ENCODE measurements around the gene ST7. TPM values are rescaled to one million over a fixed set of nuclear protein-coding genes. Genes with fewer than 3 reads are reported as not detected.
"Not testable (repeated sequence)": the region's sequence is repeated elsewhere in the genome, so short reads cannot be mapped to it uniquely, and the experiment has no call there.

ST7 gene
- polyA plus RNA-seq, 2 of the 4 experiments (the other 2 are of a cell fraction) = 16.2 to 26.0 TPM

DNA sequence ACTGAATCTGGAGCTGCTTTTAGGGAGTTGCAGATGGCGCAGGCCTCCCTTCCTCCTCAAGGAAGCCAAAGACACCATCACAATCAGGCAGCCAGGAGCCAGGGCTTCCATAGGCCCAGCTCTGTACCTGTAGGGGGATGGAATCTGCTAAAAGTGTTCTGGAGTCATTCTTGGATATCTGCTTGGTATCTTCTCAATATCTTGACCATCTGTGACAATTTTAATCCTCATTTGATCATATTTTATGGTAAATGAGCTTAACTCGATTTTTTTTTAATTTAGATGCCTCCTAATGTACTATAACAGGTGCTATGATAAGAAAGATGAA lies 3.1 kb downstream of the ST7 start:
- POLR2A ChIA-PET = interaction anchor here (0.6 kb wide), 1 partner anchor 8 kb away, joined by 6 read pairs; no protein-coding TSS in a partner anchor
- WGBS (ENCODE audit: missing lambda C conversion rate) = 89% methylated on average over 2 of the region's 2 CpGs

DNA sequence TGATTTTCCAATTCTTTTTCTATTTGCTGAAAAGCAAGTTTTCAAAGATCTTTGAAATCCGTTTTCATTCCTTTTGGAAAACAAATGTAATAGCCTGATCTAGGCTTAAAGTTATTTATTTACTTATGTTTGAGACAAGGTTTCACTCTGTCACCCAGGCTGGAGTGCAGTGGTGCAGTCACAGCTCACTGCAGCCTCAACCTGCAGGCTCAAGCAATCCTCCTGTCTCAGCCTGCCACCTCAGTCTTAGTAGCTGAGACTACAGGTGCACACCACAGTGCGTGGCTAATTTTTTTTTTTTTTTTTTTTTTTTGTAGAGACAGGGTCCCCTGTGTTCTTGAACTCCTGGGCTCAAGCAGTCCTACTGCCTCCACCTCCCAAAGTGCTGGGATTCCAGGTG lies 4.6 kb downstream of the ST7 start:
- no peak for ATAC-seq
- POLR2A ChIA-PET = interaction anchor here (0.6 kb wide), 1 partner anchor 149 kb away, joined by 4 read pairs; no protein-coding TSS in a partner anchor
- DNase-seq (ENCODE audit: low read depth in 1 of 2, low spot score in 1 of 2) = no peak
- no peak overlapping the region for H3K27ac ChIP-seq
- no peak overlapping the region for H3K4me2 ChIP-seq
- FAIRE-seq = no peak
- H3K9me3 ChIP-seq = no peaks in the 10 kb centered on the region
- H3K4me3 ChIP-seq = no peak overlapping the region
- no peak for TF ChIP-seq BHLHE40 (IDR thresholded peaks at IDR 0.05; ENCODE audit: low read depth, low read length)
- no peak for TF ChIP-seq CHD2 (IDR thresholded peaks at IDR 0.05; ENCODE audit: low read length, partially characterized antibody)
- TF ChIP-seq, protein P1, sequence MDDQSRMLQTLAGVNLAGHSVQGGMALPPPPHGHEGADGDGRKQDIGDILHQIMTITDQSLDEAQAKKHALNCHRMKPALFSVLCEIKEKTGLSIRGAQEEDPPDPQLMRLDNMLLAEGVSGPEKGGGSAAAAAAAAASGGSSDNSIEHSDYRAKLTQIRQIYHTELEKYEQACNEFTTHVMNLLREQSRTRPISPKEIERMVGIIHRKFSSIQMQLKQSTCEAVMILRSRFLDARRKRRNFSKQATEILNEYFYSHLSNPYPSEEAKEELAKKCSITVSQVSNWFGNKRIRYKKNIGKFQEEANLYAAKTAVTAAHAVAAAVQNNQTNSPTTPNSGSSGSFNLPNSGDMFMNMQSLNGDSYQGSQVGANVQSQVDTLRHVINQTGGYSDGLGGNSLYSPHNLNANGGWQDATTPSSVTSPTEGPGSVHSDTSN (IDR thresholded peaks at IDR 0.05) = no peak
- no peak for TF ChIP-seq HOXB13 (CRISPR knock-in tag; IDR thresholded peaks at IDR 0.05; ENCODE audit: low read depth)
- TF ChIP-seq HOXA7 (CRISPR knock-in tag; IDR thresholded peaks at IDR 0.05) = no peak
- TF ChIP-seq NR3C1 (IDR thresholded peaks at IDR 0.05) = no peak
- no peak for TF ChIP-seq TFCP2L1 (CRISPR knock-in tag; IDR thresholded peaks at IDR 0.05)
- CTCF ChIA-PET = interaction anchor here (1.1 kb wide), 1 partner anchor 15 kb away, joined by 3 read pairs; no protein-coding TSS in a partner anchor
- H3K4me1 ChIP-seq = peaks cover 16% of the 10 kb centered on the region
- 61% methylated on average over 2 of the region's 2 CpGs for WGBS (ENCODE audit: missing lambda C conversion rate)

More for the DNA sequence above, 3.1 kb downstream of the ST7 start:
- no peak overlapping the region for H3K4me2 ChIP-seq
- CTCF ChIA-PET = interaction anchor here (1.0 to 2.0 kb wide), 4 partner anchors 24 to 32 kb away, joined by 3 to 9 read pairs (median 4); no protein-coding TSS in a partner anchor
- TF ChIP-seq JUN (IDR thresholded peaks at IDR 0.05) = no peak
- TF ChIP-seq CEBPB (IDR thresholded peaks at IDR 0.05) = no peak
- TF ChIP-seq, protein P1 (IDR thresholded peaks at IDR 0.05) = no peak
- TF ChIP-seq KDM5A (IDR thresholded peaks at IDR 0.05) = no peak
- FAIRE-seq = no peak
- H3K4me3 ChIP-seq = no peak overlapping the region
- DNase-seq (ENCODE audit: low read depth in 1 of 2, low spot score in 1 of 2) = no peak
- no peak overlapping the region for H3K27ac ChIP-seq
- ATAC-seq = no peak
- peaks cover 26% of the 10 kb centered on the region for H3K4me1 ChIP-seq
- no peaks in the 10 kb centered on the region for H3K9me3 ChIP-seq

DNA sequence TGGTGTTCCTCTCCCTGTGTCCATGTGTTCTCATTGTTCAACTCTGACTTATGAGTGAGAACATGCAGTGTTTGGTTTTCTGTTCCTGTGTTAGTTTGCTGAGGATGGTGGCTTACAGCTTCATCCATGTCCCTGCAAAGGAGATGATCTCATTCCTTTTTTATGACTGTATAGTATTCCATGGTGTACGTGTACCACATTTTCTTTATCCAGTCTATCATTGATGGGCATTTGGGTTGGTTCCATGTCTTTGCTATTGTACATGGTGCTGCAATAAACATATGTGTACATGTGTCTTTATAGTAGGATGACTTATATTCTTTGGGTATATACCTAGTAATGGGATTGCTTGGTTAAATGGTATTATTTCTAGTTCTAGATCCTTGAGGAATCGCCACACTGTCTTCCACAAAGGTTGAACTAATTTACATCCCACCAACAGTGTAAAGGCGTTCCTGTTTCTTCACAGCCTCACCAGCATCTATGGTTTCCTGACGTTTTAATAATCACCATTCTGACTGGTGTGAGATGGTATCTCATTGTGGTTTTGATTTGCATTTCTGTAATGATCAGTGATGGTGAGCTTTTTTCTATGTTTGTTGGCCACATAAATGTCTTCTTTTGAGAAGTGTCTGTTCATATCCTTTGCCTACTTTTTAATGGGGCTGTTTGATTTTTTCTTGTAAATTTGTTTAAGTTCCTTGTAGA lies 8.8 kb downstream of the ST7 start:
- FAIRE-seq; H3K27ac ChIP-seq; H3K4me2 ChIP-seq; DNase-seq (ENCODE audit: low read depth in 1 of 2, low spot score in 1 of 2); H3K4me3 ChIP-seq; POLR2A ChIA-PET; H3K4me1 ChIP-seq; H3K9me3 ChIP-seq; ATAC-seq: not testable (repeated sequence)
- 88% methylated on average over 4 of the region's 4 CpGs for WGBS (ENCODE audit: missing lambda C conversion rate)
- CTCF ChIA-PET = interaction anchor here (0.8 to 1.2 kb wide), 2 partner anchors 18 to 26 kb away, joined by 3 to 4 read pairs; no protein-coding TSS in a partner anchor

DNA sequence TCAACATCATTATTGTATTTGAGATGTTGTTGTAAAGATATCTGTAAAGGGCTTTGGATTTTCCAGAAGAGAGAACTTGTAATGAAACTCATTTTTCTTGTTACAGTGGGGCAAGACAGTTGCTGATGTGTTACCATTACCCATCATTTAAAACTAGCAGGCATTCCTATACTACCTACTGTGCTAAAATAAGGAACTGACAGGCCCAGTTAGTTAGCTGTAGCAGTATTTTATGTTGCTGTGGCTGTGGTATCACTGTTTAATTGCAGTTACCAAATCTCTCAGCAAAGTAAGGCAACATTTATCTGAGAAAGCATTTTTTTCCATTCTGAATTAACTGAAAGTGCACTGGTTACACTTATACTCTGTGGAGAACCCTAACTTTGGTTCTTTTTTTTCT lies 9.9 kb downstream of the ST7 start:
- Histone ChIP-seq H3K4me2 (no peak overlapping the region), H3K4me1 (no peaks in the 10 kb centered on the region), H3K9me3 (no peaks in the 10 kb centered on the region), H3K27ac (no peak overlapping the region), H3K4me3 (no peak overlapping the region)
- FAIRE-seq = no peak
- DNase-seq (ENCODE audit: low read depth in 1 of 2, low spot score in 1 of 2) = no peak
- TF ChIP-seq MAFK (IDR thresholded peaks at IDR 0.05; ENCODE audit: partially characterized antibody) (no peak), RAD21 (conservative IDR thresholded peaks at IDR 0.05 in 1 of 2, IDR thresholded peaks at IDR 0.05 in 1 of 2) (no peak), RNF2 (IDR thresholded peaks at IDR 0.05; ENCODE audit: borderline replicate concordance, low read depth) (no peak), POLR2AphosphoS2 (conservative IDR thresholded peaks at IDR 0.05; ENCODE audit: low read length) (no peak)
- ChIA-PET CTCF (interaction anchor here (0.8 kb wide), 1 partner anchor 17 kb away, joined by 3 read pairs; no protein-coding TSS in a partner anchor), POLR2A (no interaction called here)
- ATAC-seq = no peak

DNA sequence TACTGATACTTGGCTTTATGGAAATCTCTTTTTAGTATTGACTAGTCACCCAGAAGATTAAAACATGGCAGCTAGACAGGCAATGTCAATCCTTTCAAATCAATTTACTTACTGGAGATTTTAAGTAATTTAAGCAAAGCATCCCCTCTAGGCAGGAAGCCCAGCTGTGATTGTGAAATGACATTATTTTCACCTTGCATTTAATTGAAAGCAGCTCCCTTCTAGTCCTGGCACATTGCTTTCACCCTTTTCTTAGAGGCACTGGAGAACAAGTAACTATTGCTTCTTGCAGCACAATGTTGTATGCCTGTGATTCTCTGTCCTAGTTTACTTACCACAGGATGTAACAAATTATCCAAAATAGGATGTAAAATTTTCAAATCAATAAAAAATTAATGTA lies 13.3 kb downstream of the ST7 start:
- no peak overlapping the region for H3K27ac ChIP-seq
- CTCF ChIA-PET = no interaction called here
- H3K4me3 ChIP-seq = no peak overlapping the region
- H3K4me2 ChIP-seq = no peak overlapping the region
- no peaks in the 10 kb centered on the region for H3K9me3 ChIP-seq
- DNase-seq (ENCODE audit: low read depth in 1 of 2, low spot score in 1 of 2) (no peak), ATAC-seq (no peak), FAIRE-seq (no peak)
- TF ChIP-seq, protein P2, sequence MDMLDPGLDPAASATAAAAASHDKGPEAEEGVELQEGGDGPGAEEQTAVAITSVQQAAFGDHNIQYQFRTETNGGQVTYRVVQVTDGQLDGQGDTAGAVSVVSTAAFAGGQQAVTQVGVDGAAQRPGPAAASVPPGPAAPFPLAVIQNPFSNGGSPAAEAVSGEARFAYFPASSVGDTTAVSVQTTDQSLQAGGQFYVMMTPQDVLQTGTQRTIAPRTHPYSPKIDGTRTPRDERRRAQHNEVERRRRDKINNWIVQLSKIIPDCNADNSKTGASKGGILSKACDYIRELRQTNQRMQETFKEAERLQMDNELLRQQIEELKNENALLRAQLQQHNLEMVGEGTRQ (IDR thresholded peaks at IDR 0.05) = no peak
- TF ChIP-seq ESRRA (IDR thresholded peaks at IDR 0.05; ENCODE audit: borderline replicate concordance, low read length) = no peak
- TF ChIP-seq ZNF302 (CRISPR knock-in tag; IDR thresholded peaks at IDR 0.05) = no peak
- POLR2A ChIA-PET = no interaction called here
- peaks cover 11% of the 10 kb centered on the region; the same call in 2 of the 3 replicates for H3K4me1 ChIP-seq
